HEK293T (cell line): ENCODE results near the gene CSTPP1.

Source experiments
- CTBP1 ChIP-seq: fragments of 450-650 bp; IDR thresholded peaks from 2 replicates; pipeline ENCODE4 v1.6.1; 2016; ENCODE audit warnings: borderline replicate concordance
- ELF4 ChIP-seq: fragments of 450-650 bp; IDR thresholded peaks from 2 replicates; pipeline ENCODE4 v1.6.1; 2017; ENCODE audit warnings: antibody characterized with exemption
- FOXA1 ChIP-seq: fragments of 450-650 bp; IDR thresholded peaks from 2 replicates; pipeline ENCODE4 v1.6.1; 2016; ENCODE audit warnings: mild to moderate bottlenecking
- FOXM1 ChIP-seq: fragments of 450-650 bp; IDR thresholded peaks from 2 replicates; pipeline ENCODE4 v1.6.1; 2017; ENCODE audit warnings: mild to moderate bottlenecking, borderline replicate concordance
- SP1 ChIP-seq: fragments of 450-650 bp; IDR thresholded peaks from 2 replicates; pipeline ENCODE4 v1.6.1; 2017
- TARDBP ChIP-seq: fragments of 450-650 bp; IDR thresholded peaks from 2 replicates; pipeline ENCODE4 v1.6.1; 2016

DNA sequence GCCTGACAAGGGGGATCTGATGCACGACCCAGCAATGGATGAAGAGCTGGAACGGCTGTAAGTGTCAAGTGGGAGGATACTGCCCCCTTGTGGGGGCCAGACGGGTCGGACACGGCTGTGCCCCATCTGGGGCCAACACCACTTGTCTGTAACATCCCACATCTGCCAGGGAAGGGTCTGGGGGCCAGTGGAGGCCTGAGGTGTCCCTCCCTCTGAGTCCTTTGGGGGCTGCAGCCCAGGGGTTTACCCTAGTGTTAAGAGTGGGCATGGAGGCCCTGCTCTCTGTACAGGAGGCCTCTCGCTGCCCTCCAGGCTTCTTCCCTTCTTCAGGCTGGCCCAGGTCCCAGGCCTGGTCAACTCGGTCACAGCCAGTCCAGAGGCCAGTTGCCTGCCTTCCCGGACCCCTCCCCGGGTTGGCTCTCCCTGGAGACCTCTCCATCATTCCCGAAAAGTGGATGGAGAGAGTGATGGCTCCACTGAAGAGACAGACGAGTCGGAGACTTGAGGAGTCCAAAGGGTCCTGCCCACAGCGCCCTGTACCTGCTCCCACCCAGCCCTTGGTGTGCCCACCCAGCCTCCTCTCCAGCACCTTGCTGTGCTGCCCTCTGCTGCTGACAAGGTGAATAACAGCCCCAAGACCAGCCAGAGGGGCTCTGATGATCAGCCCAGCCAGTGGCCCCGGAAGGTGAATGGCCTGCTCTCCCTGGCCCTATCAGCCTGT lies 224.7 kb downstream of the CSTPP1 start:
- TF ChIP-seq SP1 (no peak), CTBP1 (no peak), FOXM1 (no peak), FOXA1 (no peak), ELF4 (no peak), TARDBP (no peak)
